GM23338 (cell line): Measurements from ENCODE around the gene ELAVL3. TPM values are rescaled to one million over a fixed set of nuclear protein-coding genes. Genes with fewer than 3 reads are reported as not detected.
A peak's percentile ranks its signal among the peaks of the same experiment; 100 is the strongest.

Experiments used
- ATAC-seq: fragments of 200-7000 bp; cut with Tn5 transposase; 3 replicates; pipeline ENCODE4 v1.9.1; 2020
- DNase-seq: peaks from one replicate; pipeline ENCODE4 v3.0.0-alpha.2; 2015; ENCODE audit warnings: low spot score
- H2AFZ ChIP-seq: fragments of 200-600 bp; sonication (generic); 2 replicates; pipeline ENCODE4 v1.8.0; 2016; ENCODE audit warnings: antibody characterized with exemption, mild to moderate bottlenecking, moderate library complexity
- H3F3A ChIP-seq: fragments of 200-600 bp; sonication (generic); replicated peaks from 2 replicates; pipeline ENCODE4 v1.8.0; 2017; ENCODE audit warnings: antibody characterized with exemption, mixed run types, low read depth
- H3K27ac ChIP-seq: fragments of 200-600 bp; sonication (generic); 2 replicates; pipeline ENCODE4 v1.6.1; 2016; ENCODE audit warnings: low read depth
- H3K27me3 ChIP-seq: fragments of 200-600 bp; sonication (generic); 2 replicates; pipeline ENCODE4 v1.8.0; 2016; ENCODE audit warnings: mild to moderate bottlenecking, mixed run types, moderate library complexity; ENCODE audit not compliant: insufficient read depth
- H3K36me3 ChIP-seq: fragments of 200-600 bp; sonication (generic); 2 replicates; pipeline ENCODE4 v1.8.0; 2016; ENCODE audit warnings: mild to moderate bottlenecking; ENCODE audit not compliant: insufficient read depth
- H3K4me1 ChIP-seq: fragments of 200-600 bp; sonication (generic); 2 replicates; pipeline ENCODE4 v1.8.0; 2016; ENCODE audit warnings: mild to moderate bottlenecking, moderate library complexity; ENCODE audit not compliant: insufficient read depth
- H3K4me2 ChIP-seq: fragments of 200-600 bp; sonication (generic); 2 replicates; pipeline ENCODE4 v1.7.1; 2017; ENCODE audit warnings: mixed run types
- H3K4me3 ChIP-seq: fragments of 200-600 bp; sonication (generic); 2 replicates; pipeline ENCODE4 v1.6.1; 2016; ENCODE audit warnings: mixed run types
- H3K79me2 ChIP-seq: fragments of 200-600 bp; sonication (generic); replicated peaks from 2 replicates; pipeline ENCODE4 v1.8.0; 2017; ENCODE audit warnings: mild to moderate bottlenecking; ENCODE audit not compliant: insufficient read depth
- H3K9me2 ChIP-seq: fragments of 200-600 bp; sonication (generic); 2 replicates; pipeline ENCODE4 v1.8.0; 2017; ENCODE audit not compliant: insufficient read depth
- H4K20me1 ChIP-seq: fragments of 200-600 bp; sonication (generic); replicated peaks from 2 replicates; pipeline ENCODE4 v1.8.0; 2017; ENCODE audit warnings: mild to moderate bottlenecking; ENCODE audit not compliant: insufficient read depth
- H3K27ac Mint-ChIP-seq: 2 replicates; pipeline ENCODE4 v1.8.0; 2020; ENCODE audit warnings: inconsistent platforms, mild to moderate bottlenecking, moderate library complexity, mixed read lengths
- H3K27me3 Mint-ChIP-seq: 3 replicates; pipeline ENCODE4 v1.8.0; 2022; ENCODE audit warnings: low read depth, mild to moderate bottlenecking, moderate library complexity, mixed read lengths, inconsistent platforms; ENCODE audit not compliant: insufficient read depth, poor library complexity
- H3K36me3 Mint-ChIP-seq: 3 replicates; pipeline ENCODE4 v1.8.0; 2021; ENCODE audit warnings: low read depth, mild to moderate bottlenecking, inconsistent platforms, moderate library complexity, mixed read lengths
- H3K4me1 Mint-ChIP-seq: 3 replicates; pipeline ENCODE4 v1.8.0; 2020; ENCODE audit warnings: mild to moderate bottlenecking, inconsistent platforms, mixed read lengths
- H3K4me3 Mint-ChIP-seq: 3 replicates; pipeline ENCODE4 v1.8.0; 2021; ENCODE audit warnings: moderate library complexity, mild to moderate bottlenecking, inconsistent platforms, mixed read lengths
- H3K9me3 Mint-ChIP-seq: 3 replicates; pipeline ENCODE4 v1.8.0; 2020; ENCODE audit warnings: moderate library complexity, mild to moderate bottlenecking, inconsistent platforms, mixed read lengths
- CTCF ChIP-seq, 2 experiments: fragments of 200-600 bp in 1 of 2; sonication (generic) in 1 of 2; conservative IDR thresholded peaks; 2 replicates each; pipeline versions ENCODE4 v1.5.1 to v1.6.1; 2016 to 2017; ENCODE audit warnings: antibody characterized with exemption in 2 of 2, low read depth in 2 of 2, mild to moderate bottlenecking in 2 of 2, moderate library complexity in 1 of 2
- EZH2 ChIP-seq: fragments of 200-600 bp; sonication (generic); IDR thresholded peaks from one replicate; pipeline ENCODE4 v1.8.0; 2017; ENCODE audit warnings: antibody characterized with exemption, mild to moderate bottlenecking, low read depth; ENCODE audit not compliant: unreplicated experiment
- EZH2phosphoT487 ChIP-seq: fragments of 200-600 bp; sonication (generic); IDR thresholded peaks from one replicate; pipeline ENCODE4 v1.8.1; 2018; ENCODE audit warnings: antibody characterized with exemption; ENCODE audit not compliant: unreplicated experiment
- JUNB ChIP-seq: IDR thresholded peaks from one replicate; pipeline ENCODE4 v1.6.1; 2016; ENCODE audit warnings: antibody characterized with exemption; ENCODE audit not compliant: unreplicated experiment
- POLR2AphosphoS5 ChIP-seq: IDR thresholded peaks from 2 replicates; pipeline ENCODE4 v1.6.1; 2016; ENCODE audit warnings: antibody characterized with exemption, low read depth
- ZNF462 ChIP-seq: fragments of 250-450 bp; sonication (Bioruptor Pico); IDR thresholded peaks from 2 replicates; pipeline ENCODE4 v1.5.0; 2020; ENCODE audit warnings: mild to moderate bottlenecking, moderate library complexity
- polyA plus RNA-seq: library from polyadenylated mRNA; unstranded; fragments of >200 nt; fragmentation: Nextera tagmentation; extraction: Ambion mirVana; gene quantifications from 2 replicates; pipeline ENCODE4 v1.2.1, GENCODE V29; 2016
- total RNA-seq: library from RNA; depleted of rRNA; stranded (reverse); fragments of >200 nt; shearing (Covaris generic); gene quantifications from 2 replicates; pipeline ENCODE4 v1.2.3, GENCODE V29; 2014
- TF ChIP-seq, protein P1 (sequence below): IDR thresholded peaks from 2 replicates; pipeline ENCODE4 v1.6.1; 2016; ENCODE audit warnings: antibody characterized with exemption
- TF ChIP-seq, protein P2 (sequence below): IDR thresholded peaks from one replicate; pipeline ENCODE4 v1.6.1; 2018; ENCODE audit warnings: antibody characterized with exemption; ENCODE audit not compliant: unreplicated experiment

ELAVL3 gene
- total and polyA plus RNA-seq, 2 experiments from 2014 or later: 0.45 to 1.2 TPM

- Mint-ChIP-seq H3K9me3 (no peaks in the 10 kb centered on the region), H3K27me3 (peaks cover 6% of the 10 kb centered on the region), H3K4me1 (no peaks in the 10 kb centered on the region; the same call in 2 of the 3 replicates), H3K4me3 (peak overlapping the region; percentile 30; the same call in 1 of the 3 replicates), H3K27ac (no peak overlapping the region), H3K36me3 (peaks cover 27% of the 10 kb centered on the region)
- H4K20me1 ChIP-seq: 0 out of 2 replicates have a peak, but pooled peaks cover 7% of the 10 kb centered on the region
- H3K79me2 ChIP-seq: no peaks in the 10 kb centered on the region
- H3K4me2 ChIP-seq: peak overlapping the region; percentile 71
- no peaks in the 10 kb centered on the region for H3K27me3 ChIP-seq
- H3K9me2 ChIP-seq: no peaks in the 10 kb centered on the region
- H3K27ac ChIP-seq: no peak overlapping the region
- H3K4me3 ChIP-seq: peak overlapping the region; percentile 44
- DNase-seq (peak; percentile 89), ATAC-seq (peak; percentile 98)
- H3K36me3 ChIP-seq: no peaks in the 10 kb centered on the region; the same call in 1 of the 2 replicates
- H2AFZ ChIP-seq: no peak overlapping the region
- peaks cover 2% of the 10 kb centered on the region; the same call in 1 of the 2 replicates for H3K4me1 ChIP-seq
- H3F3A ChIP-seq: peaks cover 6% of the 10 kb centered on the region; the same call in 1 of the 2 replicates
- TF ChIP-seq, protein P1, sequence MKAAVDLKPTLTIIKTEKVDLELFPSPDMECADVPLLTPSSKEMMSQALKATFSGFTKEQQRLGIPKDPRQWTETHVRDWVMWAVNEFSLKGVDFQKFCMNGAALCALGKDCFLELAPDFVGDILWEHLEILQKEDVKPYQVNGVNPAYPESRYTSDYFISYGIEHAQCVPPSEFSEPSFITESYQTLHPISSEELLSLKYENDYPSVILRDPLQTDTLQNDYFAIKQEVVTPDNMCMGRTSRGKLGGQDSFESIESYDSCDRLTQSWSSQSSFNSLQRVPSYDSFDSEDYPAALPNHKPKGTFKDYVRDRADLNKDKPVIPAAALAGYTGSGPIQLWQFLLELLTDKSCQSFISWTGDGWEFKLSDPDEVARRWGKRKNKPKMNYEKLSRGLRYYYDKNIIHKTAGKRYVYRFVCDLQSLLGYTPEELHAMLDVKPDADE: no peak
- TF ChIP-seq, protein P2, sequence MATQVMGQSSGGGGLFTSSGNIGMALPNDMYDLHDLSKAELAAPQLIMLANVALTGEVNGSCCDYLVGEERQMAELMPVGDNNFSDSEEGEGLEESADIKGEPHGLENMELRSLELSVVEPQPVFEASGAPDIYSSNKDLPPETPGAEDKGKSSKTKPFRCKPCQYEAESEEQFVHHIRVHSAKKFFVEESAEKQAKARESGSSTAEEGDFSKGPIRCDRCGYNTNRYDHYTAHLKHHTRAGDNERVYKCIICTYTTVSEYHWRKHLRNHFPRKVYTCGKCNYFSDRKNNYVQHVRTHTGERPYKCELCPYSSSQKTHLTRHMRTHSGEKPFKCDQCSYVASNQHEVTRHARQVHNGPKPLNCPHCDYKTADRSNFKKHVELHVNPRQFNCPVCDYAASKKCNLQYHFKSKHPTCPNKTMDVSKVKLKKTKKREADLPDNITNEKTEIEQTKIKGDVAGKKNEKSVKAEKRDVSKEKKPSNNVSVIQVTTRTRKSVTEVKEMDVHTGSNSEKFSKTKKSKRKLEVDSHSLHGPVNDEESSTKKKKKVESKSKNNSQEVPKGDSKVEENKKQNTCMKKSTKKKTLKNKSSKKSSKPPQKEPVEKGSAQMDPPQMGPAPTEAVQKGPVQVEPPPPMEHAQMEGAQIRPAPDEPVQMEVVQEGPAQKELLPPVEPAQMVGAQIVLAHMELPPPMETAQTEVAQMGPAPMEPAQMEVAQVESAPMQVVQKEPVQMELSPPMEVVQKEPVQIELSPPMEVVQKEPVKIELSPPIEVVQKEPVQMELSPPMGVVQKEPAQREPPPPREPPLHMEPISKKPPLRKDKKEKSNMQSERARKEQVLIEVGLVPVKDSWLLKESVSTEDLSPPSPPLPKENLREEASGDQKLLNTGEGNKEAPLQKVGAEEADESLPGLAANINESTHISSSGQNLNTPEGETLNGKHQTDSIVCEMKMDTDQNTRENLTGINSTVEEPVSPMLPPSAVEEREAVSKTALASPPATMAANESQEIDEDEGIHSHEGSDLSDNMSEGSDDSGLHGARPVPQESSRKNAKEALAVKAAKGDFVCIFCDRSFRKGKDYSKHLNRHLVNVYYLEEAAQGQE: no peak
- TF ChIP-seq JUNB (no peak), EZH2 (no peak), EZH2phosphoT487 (no peak), CTCF (conservative IDR thresholded peaks at IDR 0.05; ENCODE audit: low read depth in 2 of 2) (peak; percentile 50 to 74), ZNF462 (no peak), POLR2AphosphoS5 (peak; percentile 34; the same call in 1 of the 2 replicates)
Measured at GRCh38 chr19:11405846-11406643, 74.8 kb downstream of the ELAVL3 start.
